GM19455 (cell line): Measurements from ENCODE around the gene SAMD4B.
"Not testable (repeated sequence)": the region's sequence is repeated elsewhere in the genome, so short reads cannot be mapped to it uniquely, and the experiment has no call there.

Source experiments
- ATAC-seq: cut with Tn5 transposase; IDR thresholded peaks from one replicate; pipeline ENCODE4 v1.9.1; 2021; ENCODE audit not compliant: unreplicated experiment

The SAMD4B gene

GRCh38 chr19:39333507-39333906, 8.7 kb upstream of the SAMD4B start:
- ATAC-seq = no peak

- no peak for ATAC-seq
Observed at GRCh38 chr19:39334444-39334976, 7.7 kb upstream of the SAMD4B start.

DNA sequence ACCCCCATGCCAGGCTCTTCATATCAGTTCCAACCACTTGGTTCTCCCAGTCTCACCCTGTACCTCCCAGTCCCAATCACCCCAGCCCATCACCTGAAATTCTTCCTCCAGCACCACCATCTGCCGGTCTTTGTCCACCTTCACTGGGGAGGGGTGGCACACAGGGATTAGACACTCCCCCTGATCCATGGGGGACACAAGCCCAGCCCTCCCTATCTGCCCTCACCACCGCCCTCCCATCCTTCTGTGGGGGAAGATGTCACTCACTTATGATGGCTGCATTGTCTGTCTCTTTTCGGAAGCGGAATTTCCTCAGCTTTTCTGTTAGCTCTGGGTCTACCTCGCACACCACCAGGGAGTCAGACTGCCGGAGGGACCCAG, 7.1 kb upstream of the SAMD4B start:
- no peak for ATAC-seq

- no peak for ATAC-seq
Observed at GRCh38 chr19:39336483-39336882, 5.7 kb upstream of the SAMD4B start.

GRCh38 chr19:39339674-39340073, 2.5 kb upstream of the SAMD4B start:
- ATAC-seq = no peak

- ATAC-seq = not testable (repeated sequence)
Observed at GRCh38 chr19:39340156-39340555, 2.1 kb upstream of the SAMD4B start.

GRCh38 chr19:39341129-39341718, 997 bp upstream of the SAMD4B start:
- ATAC-seq = no peak

DNA sequence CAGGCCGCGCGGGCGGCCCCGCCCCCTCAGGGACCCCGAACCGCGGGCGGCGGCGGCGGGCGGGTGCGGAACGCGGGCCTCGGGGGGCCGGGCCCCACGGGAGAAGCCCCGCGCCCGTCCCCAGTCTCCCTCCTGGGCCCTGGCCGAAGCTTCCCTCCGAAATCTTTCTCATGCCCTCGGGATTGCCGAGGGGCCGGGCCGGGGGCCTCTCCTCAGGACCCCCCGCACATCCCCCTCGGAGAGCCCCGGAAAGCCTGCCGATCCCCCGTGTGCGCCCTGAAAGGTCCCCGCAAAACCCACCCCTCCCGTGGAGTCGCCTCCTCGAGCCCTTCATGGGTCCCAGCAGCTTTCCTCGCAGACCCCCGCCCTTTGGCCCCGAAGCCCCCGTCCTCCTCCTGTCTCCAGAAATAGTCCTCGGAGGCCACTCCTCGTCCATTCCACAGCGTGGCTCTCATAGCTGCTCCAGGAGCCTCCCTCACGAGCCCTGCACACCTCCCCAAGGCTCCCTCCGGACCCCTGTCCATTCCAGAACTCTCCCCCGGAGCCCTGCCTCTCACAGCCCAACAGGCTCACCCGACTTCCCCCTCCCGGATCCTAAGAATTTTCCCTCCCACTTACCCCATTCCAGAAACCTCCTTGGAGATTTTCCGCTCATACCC, 555 bp downstream of the SAMD4B start:
- no peak for ATAC-seq

- ATAC-seq = no peak
Observed at GRCh38 chr19:39345956-39346355, 3.7 kb downstream of the SAMD4B start.

- ATAC-seq = no peak
Observed at GRCh38 chr19:39347332-39348164, 5.3 kb downstream of the SAMD4B start.

GRCh38 chr19:39349326-39349725, 7.1 kb downstream of the SAMD4B start:
- no peak for ATAC-seq

DNA sequence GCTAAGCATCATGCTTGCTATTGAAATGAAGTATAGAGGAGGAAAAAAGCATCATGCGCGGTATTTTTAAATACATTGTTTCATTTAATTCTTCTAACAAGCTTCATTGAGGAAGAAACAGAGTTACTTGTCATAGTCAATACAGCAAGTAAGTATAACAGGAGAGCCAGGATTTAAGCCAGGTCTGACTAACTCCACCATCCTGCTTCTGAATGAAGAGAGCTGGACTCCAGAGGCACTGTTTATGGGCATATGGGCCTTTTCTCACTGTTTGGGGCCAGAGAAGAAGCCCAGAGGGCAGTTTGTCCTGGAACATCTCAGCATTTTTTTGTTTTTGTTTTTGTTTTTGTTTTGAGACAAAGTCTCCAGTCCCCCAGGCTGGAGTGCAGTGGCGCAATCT, 7.9 kb downstream of the SAMD4B start:
- ATAC-seq = no peak

DNA sequence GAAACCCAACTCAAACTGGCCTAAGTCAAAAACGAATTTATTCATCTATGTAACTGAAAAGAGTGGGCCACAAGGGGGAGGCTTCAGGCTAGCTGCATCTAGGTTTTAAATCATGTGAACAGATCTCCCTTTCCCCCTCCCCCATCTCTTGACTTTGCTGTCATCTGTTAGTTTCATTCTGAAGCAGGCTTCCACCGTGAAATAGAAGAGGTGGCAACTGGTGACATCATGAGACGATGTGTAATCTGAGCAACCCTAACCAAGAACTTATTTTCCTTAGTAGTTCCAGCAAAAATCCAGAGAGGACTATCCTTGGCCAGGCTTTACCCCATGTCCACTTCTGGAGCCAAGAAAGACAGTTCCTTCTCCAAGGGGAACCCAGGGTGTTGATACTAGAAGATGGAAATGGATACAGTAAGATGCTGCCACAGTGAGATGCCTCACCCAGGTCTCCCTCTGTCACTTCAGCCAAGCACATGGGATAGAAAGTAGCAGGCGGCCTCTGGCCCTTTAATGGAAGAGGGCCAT, 9.4 kb downstream of the SAMD4B start:
- ATAC-seq = no peak

DNA sequence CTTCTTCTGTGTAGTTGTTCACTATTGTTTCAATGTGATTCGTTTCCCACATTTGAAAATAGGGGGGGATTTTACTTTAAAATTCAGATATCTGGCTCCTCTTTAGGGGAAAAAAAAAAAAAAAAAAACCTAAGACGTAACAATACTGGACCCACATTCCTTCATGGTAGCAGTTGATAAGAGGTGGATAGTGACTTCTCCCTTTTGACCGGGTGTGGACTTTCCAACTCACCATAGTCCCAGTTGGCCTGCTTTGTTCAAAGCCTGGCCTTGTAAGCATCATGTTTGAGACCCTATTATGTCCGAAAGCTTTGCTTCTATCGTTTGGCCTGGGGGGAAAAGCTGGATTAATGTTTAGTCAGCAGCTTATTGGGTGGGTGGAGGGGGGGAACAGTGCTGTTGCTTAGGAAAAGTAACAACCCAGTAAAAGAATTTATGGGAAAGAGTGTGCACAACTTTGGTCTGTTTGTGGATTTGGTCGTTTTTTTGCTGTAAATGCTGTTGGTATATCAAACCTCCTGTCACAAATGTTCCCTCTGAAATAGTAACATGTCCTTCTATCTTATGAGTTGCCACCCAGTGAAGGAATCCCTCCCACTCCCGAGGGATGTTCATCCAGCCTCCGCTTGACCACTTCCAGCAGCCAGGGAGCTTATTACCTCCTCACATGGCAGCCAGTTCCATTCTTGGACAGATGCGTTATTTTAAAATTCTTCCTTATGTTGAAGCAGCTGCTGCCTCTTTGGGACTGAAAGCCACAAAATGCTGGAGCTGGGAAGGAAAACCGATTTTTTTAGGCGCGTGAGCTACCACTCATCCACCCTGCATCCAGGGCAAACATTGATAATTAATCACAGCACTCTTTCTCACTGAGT, 10.4 kb downstream of the SAMD4B start:
- no peak for ATAC-seq

GRCh38 chr19:39355253-39355652, 13.0 kb downstream of the SAMD4B start:
- no peak for ATAC-seq

DNA sequence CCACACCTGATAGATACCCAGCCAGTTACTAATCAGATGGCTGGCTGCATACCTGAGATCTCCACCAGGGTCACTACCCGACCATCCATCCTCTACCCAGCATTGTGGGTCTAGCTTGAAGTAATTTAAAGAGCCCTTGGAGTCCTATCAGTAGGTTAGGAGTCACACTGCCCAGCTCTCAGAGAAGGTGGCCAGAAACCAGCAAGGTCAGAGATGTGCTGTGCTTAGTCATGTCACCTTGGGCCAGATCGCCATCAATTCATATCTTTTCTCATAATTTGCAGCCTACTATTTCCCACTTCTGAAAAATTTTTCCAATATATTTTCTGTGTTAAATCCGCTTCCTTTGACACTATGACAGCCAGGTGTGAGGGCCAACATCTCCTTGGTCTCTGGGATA, 13.9 kb downstream of the SAMD4B start:
- ATAC-seq = no peak

DNA sequence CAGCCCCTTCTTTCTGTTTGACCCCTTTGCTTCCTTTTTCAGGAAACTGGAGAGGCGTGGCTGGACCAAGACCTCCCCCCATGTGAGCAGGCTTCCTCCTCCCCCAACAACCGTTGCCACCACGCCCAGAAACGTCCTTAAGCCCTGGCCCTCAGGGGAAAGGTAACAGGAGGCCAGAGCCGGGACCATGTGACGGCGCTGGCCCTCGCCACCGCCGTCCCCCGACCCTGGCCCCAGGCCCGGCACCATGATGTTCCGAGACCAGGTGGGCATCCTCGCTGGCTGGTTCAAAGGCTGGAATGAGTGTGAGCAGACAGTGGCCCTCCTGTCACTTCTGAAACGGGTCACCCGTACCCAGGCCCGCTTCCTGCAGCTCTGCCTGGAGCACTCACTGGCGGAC, 14.4 kb downstream of the SAMD4B start:
- ATAC-seq = no peak

DNA sequence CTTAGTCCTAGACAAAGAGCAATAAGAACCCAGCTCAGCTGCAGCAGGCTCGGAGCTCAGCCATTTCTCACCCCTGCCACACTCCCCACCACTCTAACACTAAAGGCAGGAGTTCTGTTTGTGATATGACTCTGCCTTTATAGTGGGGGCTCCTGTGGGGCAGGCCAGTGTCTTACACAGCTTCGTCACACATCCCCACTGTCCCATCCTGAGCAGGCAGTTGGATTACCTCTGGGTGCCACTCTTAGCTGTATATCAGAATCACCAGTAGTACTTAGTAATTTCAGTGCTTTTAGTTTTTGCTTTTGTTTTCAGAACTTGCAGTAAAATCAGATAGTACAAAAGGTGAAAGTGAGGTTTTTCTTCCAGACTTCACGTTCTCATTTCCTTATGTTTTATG, 16.8 kb downstream of the SAMD4B start:
- no peak for ATAC-seq

GRCh38 chr19:39360599-39360998, 18.4 kb downstream of the SAMD4B start:
- no peak for ATAC-seq
